ENCODE measurements around the gene MYO3B.
A peak's percentile ranks its signal among the peaks of the same experiment; 100 is the strongest.
"Not testable (repeated sequence)": the region's sequence is repeated elsewhere in the genome, so short reads cannot be mapped to it uniquely, and the experiment has no call there.

Gene MYO3B

GRCh38 chr2:170212625-170213280 lies 34.8 kb downstream of the MYO3B start:
- Histone ChIP-seq H2BK5ac (ENCODE audit: low read depth, low read length, poor library complexity, severe bottlenecking) (no peak overlapping the region), H2BK12ac (ENCODE audit: low read length in 2 of 2) (no peak overlapping the region), H3K4me2 (ENCODE audit: low read length, poor library complexity, severe bottlenecking) (no peak overlapping the region), H3K14ac (ENCODE audit: low read length in 2 of 2) (no peak overlapping the region), H4K8ac (ENCODE audit: low read length) (peak overlapping the region; percentile 29), H3K18ac (ENCODE audit: low read depth in 1 of 2, low read length in 2 of 2) (peak overlapping the region in 1 of 2 experiments; percentile 75), H3K27me3 (ENCODE audit: control insufficient read depth in 1 of 2, insufficient read depth in 1 of 2, low read length in 2 of 2) (no peaks in the 10 kb centered on the region), H3K4ac (ENCODE audit: low read depth in 1 of 2, low read length in 2 of 2) (no peak overlapping the region), H3K4me1 (ENCODE audit: control insufficient read depth, insufficient read depth, low read depth, low read length) (no peaks in the 10 kb centered on the region), H2AFZ (ENCODE audit: low read depth, low read length) (peak overlapping the region; percentile 64), H2AK5ac (ENCODE audit: low read length, severe bottlenecking) (no peak overlapping the region), H3K9ac (ENCODE audit: low read length) (peak overlapping the region; percentile 71), H3K36me3 (ENCODE audit: control insufficient read depth in 1 of 2, insufficient read depth in 2 of 2, low read depth in 1 of 2, low read length in 2 of 2) (no peaks in the 10 kb centered on the region), H3K27ac (ENCODE audit: low read length, poor library complexity, severe bottlenecking) (no peak overlapping the region), H3K79me1 (replicated peaks; ENCODE audit: low read length, poor library complexity, severe bottlenecking) (no peaks in the 10 kb centered on the region), H3K4me3 (ENCODE audit: insufficient read depth in 1 of 2, low read depth in 1 of 2, low read length in 2 of 2) (peak overlapping the region in 1 of 2 experiments; percentile 65), H2BK15ac (ENCODE audit: low read depth, poor library complexity, severe bottlenecking) (no peak overlapping the region), H4K91ac (ENCODE audit: low read length) (no peak overlapping the region), H3K23ac (ENCODE audit: low read length in 2 of 2) (no peak overlapping the region), H3K9me3 (ENCODE audit: control insufficient read depth, low read length) (peaks cover 21% of the 10 kb centered on the region), H2BK120ac (ENCODE audit: low read depth, low read length) (no peak overlapping the region)
- whole genome bisulfite sequencing: 30% methylated on average over 14 of the region's 14 CpGs
- DNase-seq: peak; percentile 41

DNA sequence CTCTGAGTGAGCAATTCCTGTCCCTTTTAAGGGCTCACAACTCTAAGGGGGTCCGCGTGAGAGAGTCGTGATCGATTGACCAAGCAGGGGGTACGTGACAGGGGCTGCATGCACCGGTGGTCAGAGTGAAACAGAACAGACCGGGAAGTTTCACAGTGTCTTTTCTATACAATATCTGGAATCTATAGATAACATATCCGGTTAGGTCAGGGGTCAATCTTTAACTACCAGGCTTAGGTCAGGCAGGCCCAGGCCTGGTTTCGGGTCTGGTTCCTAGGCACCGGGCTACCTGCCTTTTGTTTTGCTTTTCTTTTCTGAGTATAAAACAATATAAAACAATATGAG lies 35.3 kb downstream of the MYO3B start:
- not testable (repeated sequence) for H3K4me1 ChIP-seq (ENCODE audit: control insufficient read depth, insufficient read depth, low read depth, low read length); H2BK12ac ChIP-seq (ENCODE audit: low read length in 2 of 2); H3K18ac ChIP-seq (ENCODE audit: low read depth in 1 of 2, low read length in 2 of 2); H4K8ac ChIP-seq (ENCODE audit: low read length); H2BK120ac ChIP-seq (ENCODE audit: low read depth, low read length); H2BK5ac ChIP-seq (ENCODE audit: low read depth, low read length, poor library complexity, severe bottlenecking); H3K23ac ChIP-seq (ENCODE audit: low read length in 2 of 2); H2AK5ac ChIP-seq (ENCODE audit: low read length, severe bottlenecking); DNase-seq; H3K4me2 ChIP-seq (ENCODE audit: low read length, poor library complexity, severe bottlenecking); H3K79me1 ChIP-seq (replicated peaks; ENCODE audit: low read length, poor library complexity, severe bottlenecking); H3K4ac ChIP-seq (ENCODE audit: low read depth in 1 of 2, low read length in 2 of 2); H2BK15ac ChIP-seq (ENCODE audit: low read depth, poor library complexity, severe bottlenecking); H3K14ac ChIP-seq (ENCODE audit: low read length in 2 of 2); H4K91ac ChIP-seq (ENCODE audit: low read length); H3K27ac ChIP-seq (ENCODE audit: low read length, poor library complexity, severe bottlenecking); H3K27me3 ChIP-seq (ENCODE audit: control insufficient read depth in 1 of 2, insufficient read depth in 1 of 2, low read length in 2 of 2); H3K36me3 ChIP-seq (ENCODE audit: control insufficient read depth in 1 of 2, insufficient read depth in 2 of 2, low read depth in 1 of 2, low read length in 2 of 2); H2AFZ ChIP-seq (ENCODE audit: low read depth, low read length)
- Histone ChIP-seq H3K4me3 (ENCODE audit: insufficient read depth in 1 of 2, low read depth in 1 of 2, low read length in 2 of 2) (peak overlapping the region in 1 of 2 experiments; percentile 65), H3K9me3 (ENCODE audit: control insufficient read depth, low read length) (peaks cover 17% of the 10 kb centered on the region), H3K9ac (ENCODE audit: low read length) (peak overlapping the region; percentile 71)
- 12% methylated on average over 7 of the region's 10 CpGs for WGBS

DNA sequence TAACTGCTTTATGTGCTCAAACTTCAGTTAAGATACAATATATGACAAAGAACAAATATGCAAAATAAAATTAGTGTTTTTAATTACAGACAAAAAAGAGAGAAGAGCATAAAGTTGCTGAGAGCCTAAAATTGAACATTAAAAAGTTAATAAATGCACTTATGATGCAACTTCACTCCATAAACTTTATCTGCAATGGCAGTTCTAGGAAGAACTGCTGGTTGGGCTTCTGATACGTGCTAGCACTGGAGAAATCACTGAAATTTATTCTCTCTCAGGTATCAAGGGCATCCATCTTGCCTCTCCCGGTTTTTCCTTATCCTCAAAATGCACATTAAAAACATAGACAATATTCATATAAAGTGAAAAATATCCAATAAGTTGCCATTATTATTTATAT lies 35.7 kb downstream of the MYO3B start:
- Histone ChIP-seq H3K23ac (ENCODE audit: low read length in 2 of 2) (no peak overlapping the region), H2BK15ac (ENCODE audit: low read depth, poor library complexity, severe bottlenecking) (no peak overlapping the region), H3K79me1 (replicated peaks; ENCODE audit: low read length, poor library complexity, severe bottlenecking) (no peaks in the 10 kb centered on the region), H3K18ac (ENCODE audit: low read depth in 1 of 2, low read length in 2 of 2) (no peak overlapping the region), H3K4me3 (ENCODE audit: insufficient read depth in 1 of 2, low read depth in 1 of 2, low read length in 2 of 2) (peak overlapping the region in 1 of 2 experiments; percentile 65), H3K4me2 (ENCODE audit: low read length, poor library complexity, severe bottlenecking) (no peak overlapping the region), H3K27me3 (ENCODE audit: control insufficient read depth in 1 of 2, insufficient read depth in 1 of 2, low read length in 2 of 2) (no peaks in the 10 kb centered on the region), H3K9me3 (ENCODE audit: control insufficient read depth, low read length) (peaks cover 17% of the 10 kb centered on the region), H2BK5ac (ENCODE audit: low read depth, low read length, poor library complexity, severe bottlenecking) (no peak overlapping the region), H2AK5ac (ENCODE audit: low read length, severe bottlenecking) (no peak overlapping the region), H3K4me1 (ENCODE audit: control insufficient read depth, insufficient read depth, low read depth, low read length) (no peaks in the 10 kb centered on the region), H3K9ac (ENCODE audit: low read length) (peak overlapping the region; percentile 71), H3K36me3 (ENCODE audit: control insufficient read depth in 1 of 2, insufficient read depth in 2 of 2, low read depth in 1 of 2, low read length in 2 of 2) (no peaks in the 10 kb centered on the region), H4K91ac (ENCODE audit: low read length) (no peak overlapping the region), H3K4ac (ENCODE audit: low read depth in 1 of 2, low read length in 2 of 2) (no peak overlapping the region), H3K14ac (ENCODE audit: low read length in 2 of 2) (no peak overlapping the region), H2BK120ac (ENCODE audit: low read depth, low read length) (no peak overlapping the region), H2BK12ac (ENCODE audit: low read length in 2 of 2) (no peak overlapping the region), H4K8ac (ENCODE audit: low read length) (no peak overlapping the region), H2AFZ (ENCODE audit: low read depth, low read length) (no peak overlapping the region), H3K27ac (ENCODE audit: low read length, poor library complexity, severe bottlenecking) (no peak overlapping the region)
- 76% methylated on average over 1 of the region's 2 CpGs for WGBS
- no peak for DNase-seq

DNA sequence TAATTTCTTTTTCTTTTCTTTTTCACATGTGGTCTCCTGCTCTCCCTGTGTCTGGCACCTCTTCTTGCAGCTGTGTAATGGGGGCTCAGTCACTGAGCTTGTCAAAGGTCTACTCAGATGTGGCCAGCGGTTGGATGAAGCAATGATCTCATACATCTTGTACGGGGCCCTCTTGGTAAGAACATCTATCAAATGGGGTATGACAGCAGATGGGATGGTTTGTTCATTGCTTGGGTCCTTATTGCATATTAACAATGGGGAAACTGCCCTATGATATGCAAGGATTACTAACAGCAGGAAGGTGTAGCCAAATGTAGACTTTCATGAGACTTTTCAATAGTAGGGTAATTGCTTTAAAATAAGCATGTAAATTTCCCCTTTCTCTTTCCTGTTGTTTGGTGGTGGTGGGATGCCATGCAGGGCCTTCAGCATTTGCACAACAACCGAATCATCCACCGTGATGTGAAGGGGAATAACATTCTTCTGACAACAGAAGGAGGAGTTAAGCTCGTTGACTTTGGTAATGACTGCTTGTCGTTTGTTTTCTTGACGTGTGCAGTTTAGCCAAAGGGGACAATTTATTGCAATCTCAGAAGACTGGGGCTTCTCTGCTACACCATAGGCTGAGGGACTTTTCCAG lies 36.5 kb downstream of the MYO3B start:
- H3K4me3 ChIP-seq (ENCODE audit: insufficient read depth in 1 of 2, low read depth in 1 of 2, low read length in 2 of 2): no peak overlapping the region
- H3K18ac ChIP-seq (ENCODE audit: low read depth in 1 of 2, low read length in 2 of 2): peak overlapping the region; percentile 4 to 11

More for the DNA sequence above, 36.5 kb downstream of the MYO3B start:
- Histone ChIP-seq H2AFZ (ENCODE audit: low read depth, low read length) (no peak overlapping the region), H2BK120ac (ENCODE audit: low read depth, low read length) (no peak overlapping the region), H3K36me3 (ENCODE audit: control insufficient read depth in 1 of 2, insufficient read depth in 2 of 2, low read depth in 1 of 2, low read length in 2 of 2) (no peaks in the 10 kb centered on the region), H2BK5ac (ENCODE audit: low read depth, low read length, poor library complexity, severe bottlenecking) (no peak overlapping the region), H4K91ac (ENCODE audit: low read length) (no peak overlapping the region), H3K27me3 (ENCODE audit: control insufficient read depth in 1 of 2, insufficient read depth in 1 of 2, low read length in 2 of 2) (no peaks in the 10 kb centered on the region), H2BK15ac (ENCODE audit: low read depth, poor library complexity, severe bottlenecking) (no peak overlapping the region), H2BK12ac (ENCODE audit: low read length in 2 of 2) (no peak overlapping the region), H3K27ac (ENCODE audit: low read length, poor library complexity, severe bottlenecking) (no peak overlapping the region), H3K4ac (ENCODE audit: low read depth in 1 of 2, low read length in 2 of 2) (no peak overlapping the region), H3K9ac (ENCODE audit: low read length) (no peak overlapping the region), H4K8ac (ENCODE audit: low read length) (no peak overlapping the region), H3K23ac (ENCODE audit: low read length in 2 of 2) (no peak overlapping the region), H2AK5ac (ENCODE audit: low read length, severe bottlenecking) (no peak overlapping the region), H3K4me2 (ENCODE audit: low read length, poor library complexity, severe bottlenecking) (no peak overlapping the region), H3K14ac (ENCODE audit: low read length in 2 of 2) (no peak overlapping the region), H3K4me1 (ENCODE audit: control insufficient read depth, insufficient read depth, low read depth, low read length) (no peaks in the 10 kb centered on the region), H3K9me3 (ENCODE audit: control insufficient read depth, low read length) (peaks cover 9% of the 10 kb centered on the region), H3K79me1 (replicated peaks; ENCODE audit: low read length, poor library complexity, severe bottlenecking) (no peaks in the 10 kb centered on the region)
- peak; percentile 33 for DNase-seq
- 29% methylated on average over 7 of the region's 7 CpGs for WGBS
